Measurements from ENCODE around the gene TLX3. TPM values are rescaled to one million over a fixed set of nuclear protein-coding genes. Genes with fewer than 3 reads are reported as not detected.
"Not testable (repeated sequence)": the region's sequence is repeated elsewhere in the genome, so short reads cannot be mapped to it uniquely, and the experiment has no call there.

Gene TLX3
- not detected for total RNA-seq
- long read RNA-seq: 0 reads

GRCh38 chr5:171308453-171309275 is at the start of gene TLX3:
Gene TLX3 (plus strand): TSS chr5:171309248. CDS start chr5:171309366, 118 bp downstream.
- ATAC-seq: no peak
- intact Hi-C loops (cut with DNase I, micrococcal nuclease): no loop called here
- no peak for DNase-seq

GRCh38 chr5:171261361-171261760 is 47.7 kb upstream of the TLX3 start:
- intact Hi-C loops (cut with DNase I, micrococcal nuclease): no loop called here
- DNase-seq (no peak), ATAC-seq (no peak)

- intact Hi-C loops (cut with DNase I, micrococcal nuclease): no loop called here
- DNase-seq (no peak), ATAC-seq (no peak)
Observed at GRCh38 chr5:171261904-171262303, 47.1 kb upstream of the TLX3 start.

- intact Hi-C loops (cut with DNase I, micrococcal nuclease): no loop called here
- ATAC-seq: no peak
- DNase-seq: no peak
Observed at GRCh38 chr5:171263181-171263580, 45.9 kb upstream of the TLX3 start.

- DNase-seq: no peak
- intact Hi-C loops (cut with DNase I, micrococcal nuclease): no loop called here
- no peak for ATAC-seq
Observed at GRCh38 chr5:171264843-171265242, 44.2 kb upstream of the TLX3 start.

GRCh38 chr5:171268700-171269620 is 40.1 kb upstream of the TLX3 start:
- intact Hi-C loops (cut with DNase I, micrococcal nuclease): no loop called here
- no peak for ATAC-seq
- no peak for DNase-seq

- ATAC-seq (no peak), DNase-seq (no peak)
- intact Hi-C loops (cut with DNase I, micrococcal nuclease): no loop called here
Observed at GRCh38 chr5:171269717-171270116, 39.3 kb upstream of the TLX3 start.

GRCh38 chr5:171270136-171270535 is 38.9 kb upstream of the TLX3 start:
- DNase-seq (no peak), ATAC-seq (no peak)
- intact Hi-C loops (cut with DNase I, micrococcal nuclease): no loop called here

GRCh38 chr5:171271798-171272197 is 37.2 kb upstream of the TLX3 start:
- intact Hi-C loops (cut with DNase I, micrococcal nuclease): no loop called here
- DNase-seq: no peak
- no peak for ATAC-seq

- intact Hi-C loops (cut with DNase I, micrococcal nuclease): no loop called here
- peak; percentile 37 for ATAC-seq
- no peak for DNase-seq
Observed at GRCh38 chr5:171272996-171273970, 35.8 kb upstream of the TLX3 start.

GRCh38 chr5:171275841-171276544 is 33.1 kb upstream of the TLX3 start:
- ATAC-seq: no peak
- intact Hi-C loops (cut with DNase I, micrococcal nuclease): no loop called here
- DNase-seq: no peak

- DNase-seq (no peak), ATAC-seq (no peak)
- intact Hi-C loops (cut with DNase I, micrococcal nuclease): no loop called here
Observed at GRCh38 chr5:171283753-171284152, 25.3 kb upstream of the TLX3 start.

GRCh38 chr5:171285465-171285864 is 23.6 kb upstream of the TLX3 start:
- intact Hi-C loops (cut with DNase I, micrococcal nuclease): no loop called here

GRCh38 chr5:171288066-171288465 is 21.0 kb upstream of the TLX3 start:
- ATAC-seq (no peak), DNase-seq (no peak)
- intact Hi-C loops (cut with DNase I, micrococcal nuclease): no loop called here

More at GRCh38 chr5:171285465-171285864, 23.6 kb upstream of the TLX3 start:
- ATAC-seq (no peak), DNase-seq (no peak)

GRCh38 chr5:171291371-171291770 is 17.7 kb upstream of the TLX3 start:
- intact Hi-C loops (cut with DNase I, micrococcal nuclease): no loop called here
- DNase-seq: no peak

GRCh38 chr5:171295299-171295698 is 13.7 kb upstream of the TLX3 start:
- ATAC-seq: no peak
- no peak for DNase-seq
- intact Hi-C loops (cut with DNase I, micrococcal nuclease): no loop called here

More at GRCh38 chr5:171291371-171291770, 17.7 kb upstream of the TLX3 start:
- no peak for ATAC-seq

GRCh38 chr5:171295801-171296200 is 13.2 kb upstream of the TLX3 start:
- DNase-seq: no peak
- ATAC-seq: no peak
- intact Hi-C loops (cut with DNase I, micrococcal nuclease): no loop called here

GRCh38 chr5:171297941-171298340 is 11.1 kb upstream of the TLX3 start:
- DNase-seq; intact Hi-C loops (cut with DNase I, micrococcal nuclease); ATAC-seq: not testable (repeated sequence)

Measured in left colon (tissue), 2 donors.